ENCODE results near the gene HLA-DMB. TPM values are rescaled to one million over a fixed set of nuclear protein-coding genes. Genes with fewer than 3 reads are reported as not detected.
"Not testable (repeated sequence)": the region's sequence is repeated elsewhere in the genome, so short reads cannot be mapped to it uniquely, and the experiment has no call there.

Gene HLA-DMB
- total RNA-seq, 1 experiment from 2014 or later: 0.79 TPM

GRCh38 chr6:32960563-32960962 is 19.7 kb upstream of the HLA-DMB start:
- DNase-seq: no peak
- Histone ChIP-seq H3K36me3 (no peaks in the 10 kb centered on the region), H3K27me3 (no peaks in the 10 kb centered on the region), H3K4me3 (no peak overlapping the region), H3K9me3 (peaks cover 6% of the 10 kb centered on the region; the same call in 1 of the 2 replicates)

GRCh38 chr6:32956176-32956575 is 15.3 kb upstream of the HLA-DMB start:
- H3K27me3 ChIP-seq: no peaks in the 10 kb centered on the region
- H3K4me3 ChIP-seq: no peak overlapping the region
- no peaks in the 10 kb centered on the region for H3K9me3 ChIP-seq
- no peak for DNase-seq
- H3K36me3 ChIP-seq: no peaks in the 10 kb centered on the region

- H3K4me3 ChIP-seq: no peak overlapping the region
- no peaks in the 10 kb centered on the region for H3K9me3 ChIP-seq
- DNase-seq: peak; percentile 48
- no peaks in the 10 kb centered on the region for H3K27me3 ChIP-seq
- H3K36me3 ChIP-seq: no peaks in the 10 kb centered on the region
Observed at GRCh38 chr6:32954986-32955802, 14.4 kb upstream of the HLA-DMB start.

GRCh38 chr6:32954267-32954666 is 13.4 kb upstream of the HLA-DMB start:
- Histone ChIP-seq H3K9me3 (no peaks in the 10 kb centered on the region), H3K36me3 (no peaks in the 10 kb centered on the region), H3K4me3 (no peak overlapping the region), H3K27me3 (no peaks in the 10 kb centered on the region)
- DNase-seq: no peak

DNA sequence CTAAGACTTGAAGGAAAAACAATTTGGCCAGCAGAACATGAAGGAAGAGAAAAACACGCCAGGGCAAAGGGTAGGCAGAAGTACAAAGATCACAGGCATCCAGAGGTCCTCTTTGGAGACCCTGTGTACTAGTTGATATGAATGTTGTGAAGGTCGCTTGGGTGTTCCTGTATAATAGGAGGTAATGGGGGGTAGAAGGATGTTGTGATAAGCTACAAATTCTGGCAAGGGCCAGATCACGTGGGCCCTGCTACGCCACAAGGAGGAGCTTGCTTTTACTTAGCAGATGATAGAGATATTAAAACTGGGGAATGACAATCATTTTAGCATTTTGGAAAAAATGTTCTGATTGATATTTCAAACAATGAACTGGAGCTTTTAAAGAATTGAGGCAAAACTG is 12.9 kb upstream of the HLA-DMB start:
- Histone ChIP-seq H3K36me3 (no peaks in the 10 kb centered on the region), H3K9me3 (no peaks in the 10 kb centered on the region), H3K27me3 (no peaks in the 10 kb centered on the region), H3K4me3 (no peak overlapping the region)
- DNase-seq: no peak

DNA sequence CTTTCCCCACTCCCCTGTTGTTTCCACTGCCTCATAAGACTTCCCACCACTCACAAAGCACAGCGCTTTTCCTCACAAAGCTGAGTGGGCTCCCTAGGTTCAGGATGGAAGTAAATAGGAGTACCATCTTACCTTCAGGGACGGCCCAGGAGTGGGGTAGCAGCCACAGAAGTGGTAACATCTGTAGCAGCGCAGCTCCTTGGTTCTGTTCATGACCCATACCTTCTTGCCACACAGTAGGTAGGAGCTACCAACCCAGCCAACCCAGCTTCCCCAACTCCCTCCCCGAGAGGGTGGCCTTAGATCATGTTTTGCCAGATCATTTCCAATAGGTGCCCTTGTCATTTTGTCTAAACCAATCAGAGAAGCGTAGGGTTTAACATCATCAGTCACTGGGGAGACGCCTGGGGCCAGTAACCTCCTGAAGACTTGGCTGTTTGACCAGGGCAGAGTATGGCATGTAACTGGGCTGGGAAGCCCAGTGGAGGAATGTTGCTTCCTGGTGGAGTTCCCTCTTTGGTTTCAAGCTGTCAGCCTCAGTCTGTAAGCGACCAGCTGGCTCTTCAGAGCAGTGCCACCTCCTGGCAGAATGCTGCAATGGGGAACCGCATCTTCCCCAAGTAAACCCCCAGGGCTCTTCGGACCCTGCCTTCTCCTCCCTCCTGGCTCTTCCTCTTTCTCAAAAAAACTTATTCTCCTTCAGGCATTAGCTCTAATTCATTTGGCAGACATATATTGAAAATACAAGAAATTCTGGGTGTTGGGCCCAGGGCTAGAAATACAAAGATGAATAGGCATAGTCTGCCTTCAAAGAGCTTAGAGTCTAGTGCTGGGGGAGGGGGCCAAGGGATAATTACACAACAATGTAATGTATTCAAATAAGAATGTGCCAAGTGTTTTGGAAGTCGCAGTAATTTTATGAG is 12.2 kb upstream of the HLA-DMB start, which contains the start of gene HLA-DMA:
Gene HLA-DMA (minus strand): TSS at position 281 of the 923 bp plus-strand sequence. CDS start 61 bp downstream, at position 220.
- DNase-seq: peak; percentile 99
- Histone ChIP-seq H3K9me3 (no peaks in the 10 kb centered on the region), H3K36me3 (no peaks in the 10 kb centered on the region), H3K27me3 (no peaks in the 10 kb centered on the region), H3K4me3 (no peak within 1 kb of the TSS)

GRCh38 chr6:32950449-32950848 is 9.6 kb upstream of the HLA-DMB start:
- Histone ChIP-seq H3K9me3 (peaks cover 10% of the 10 kb centered on the region), H3K36me3 (no peaks in the 10 kb centered on the region), H3K27me3 (no peaks in the 10 kb centered on the region), H3K4me3 (no peak overlapping the region)
- no peak for DNase-seq

DNA sequence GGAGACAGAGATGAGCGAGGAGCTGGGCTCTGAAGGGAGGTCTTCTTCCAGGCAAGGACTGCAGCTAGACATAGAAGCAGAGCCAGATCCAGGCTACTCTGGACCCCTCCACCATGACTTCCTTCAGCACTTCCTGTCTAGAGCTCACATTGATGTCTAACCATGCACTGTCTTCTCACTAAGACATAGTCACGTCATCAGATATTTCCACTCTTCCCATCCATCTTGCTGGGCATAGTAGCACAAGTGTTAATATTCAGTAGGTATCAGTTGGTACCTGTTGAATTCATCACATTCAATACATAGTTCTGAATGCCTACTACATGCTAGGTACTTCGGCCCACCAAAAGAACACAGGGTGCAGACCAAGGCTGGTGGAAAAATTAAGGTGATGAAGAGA is 9.2 kb upstream of the HLA-DMB start:
- H3K4me3 ChIP-seq: no peak overlapping the region
- H3K9me3 ChIP-seq: peaks cover 10% of the 10 kb centered on the region
- DNase-seq: no peak
- H3K27me3 ChIP-seq: no peaks in the 10 kb centered on the region
- H3K36me3 ChIP-seq: no peaks in the 10 kb centered on the region

GRCh38 chr6:32949113-32949512 is 8.3 kb upstream of the HLA-DMB start:
- Histone ChIP-seq H3K4me3 (no peak overlapping the region), H3K36me3 (no peaks in the 10 kb centered on the region), H3K27me3 (no peaks in the 10 kb centered on the region), H3K9me3 (peaks cover 10% of the 10 kb centered on the region)
- DNase-seq: no peak

- no peak for DNase-seq
- Histone ChIP-seq H3K27me3 (no peaks in the 10 kb centered on the region), H3K9me3 (peaks cover 10% of the 10 kb centered on the region), H3K36me3 (no peaks in the 10 kb centered on the region), H3K4me3 (no peak overlapping the region)
Observed at GRCh38 chr6:32947552-32948465, 7.0 kb upstream of the HLA-DMB start.

- Histone ChIP-seq H3K9me3 (peaks cover 10% of the 10 kb centered on the region), H3K4me3 (no peak overlapping the region)
- no peak for DNase-seq
Observed at GRCh38 chr6:32946893-32947292, 6.1 kb upstream of the HLA-DMB start.

GRCh38 chr6:32945953-32946352 is 5.1 kb upstream of the HLA-DMB start:
- no peaks in the 10 kb centered on the region for H3K27me3 ChIP-seq

More at GRCh38 chr6:32946893-32947292, 6.1 kb upstream of the HLA-DMB start:
- no peaks in the 10 kb centered on the region for H3K36me3 ChIP-seq
- H3K27me3 ChIP-seq: no peaks in the 10 kb centered on the region

DNA sequence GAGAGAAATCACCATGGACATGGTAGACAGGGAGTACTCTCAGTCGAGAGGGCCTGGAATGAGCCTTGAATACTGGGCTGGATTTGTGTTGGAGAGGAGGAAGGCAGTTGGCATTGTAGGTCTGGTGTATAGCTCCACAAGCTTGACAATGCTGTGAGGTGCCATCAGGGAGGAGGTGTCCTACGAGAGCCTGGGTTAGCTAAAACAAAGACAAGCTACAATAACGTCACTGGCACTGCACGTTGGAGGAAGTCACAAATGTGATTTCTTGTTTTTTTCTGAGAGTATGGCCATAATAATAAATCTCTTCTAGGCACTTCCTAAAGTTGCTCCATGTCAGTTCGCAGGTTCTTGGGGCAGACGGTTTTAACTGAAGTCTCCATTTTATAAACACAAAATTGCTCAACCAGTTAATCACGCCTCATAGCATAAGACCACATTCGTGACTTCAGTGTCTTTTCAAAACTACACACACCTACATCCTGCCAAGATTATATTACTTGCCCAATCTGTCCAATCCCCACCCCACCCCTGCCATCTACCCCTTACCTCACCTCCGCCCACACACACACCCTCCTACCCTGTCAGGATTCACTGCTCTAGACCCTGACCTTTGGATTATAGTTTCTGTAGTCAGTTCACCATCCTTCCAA is 4.4 kb upstream of the HLA-DMB start:
- DNase-seq: peak; percentile 84
- Histone ChIP-seq H3K36me3 (no peaks in the 10 kb centered on the region), H3K4me3 (no peak overlapping the region), H3K9me3 (peaks cover 10% of the 10 kb centered on the region), H3K27me3 (no peaks in the 10 kb centered on the region)

More at GRCh38 chr6:32945953-32946352, 5.1 kb upstream of the HLA-DMB start:
- no peak overlapping the region for H3K4me3 ChIP-seq
- no peak for DNase-seq
- H3K9me3 ChIP-seq: peaks cover 10% of the 10 kb centered on the region
- H3K36me3 ChIP-seq: no peaks in the 10 kb centered on the region

DNA sequence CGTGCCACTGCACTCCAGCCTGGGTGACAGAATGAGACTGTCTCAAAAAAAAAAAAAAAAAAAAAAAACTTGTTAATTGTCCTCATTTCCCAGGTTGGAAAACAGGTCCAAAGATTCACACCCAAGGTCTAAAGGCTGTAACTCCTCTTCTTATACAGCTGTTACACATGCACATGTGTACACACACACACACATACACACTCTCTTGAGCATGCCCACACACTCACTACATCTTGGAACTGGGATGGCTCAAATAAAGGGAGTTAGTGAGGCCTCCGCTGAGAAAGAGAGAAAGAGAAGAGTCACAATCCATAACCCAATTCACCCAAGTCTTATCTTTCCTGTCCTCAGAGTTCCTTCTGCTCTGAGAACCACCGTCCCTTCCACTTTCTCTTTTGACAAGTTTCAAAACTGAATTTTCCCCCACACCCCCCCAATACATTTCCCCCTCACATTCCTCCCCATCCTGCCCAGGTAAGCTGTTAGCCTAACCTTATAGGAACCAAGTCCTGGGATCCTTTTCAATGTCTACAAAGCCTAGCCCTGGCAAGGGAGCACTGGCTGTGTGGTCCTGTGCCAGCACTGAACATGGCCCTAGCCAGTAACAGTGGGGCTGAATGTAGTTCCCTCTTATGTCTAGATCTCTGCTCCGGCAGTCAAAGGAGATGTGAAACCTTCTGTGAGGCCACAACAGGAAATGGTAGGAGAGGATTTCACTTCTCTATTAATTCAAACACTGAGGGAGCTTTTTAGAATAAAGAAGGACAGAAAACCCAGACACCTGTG is 3.2 kb upstream of the HLA-DMB start:
- peaks cover 7% of the 10 kb centered on the region for H3K27me3 ChIP-seq
- DNase-seq: no peak
- H3K36me3 ChIP-seq: no peaks in the 10 kb centered on the region
- H3K4me3 ChIP-seq: no peak overlapping the region
- peaks cover 10% of the 10 kb centered on the region for H3K9me3 ChIP-seq

DNA sequence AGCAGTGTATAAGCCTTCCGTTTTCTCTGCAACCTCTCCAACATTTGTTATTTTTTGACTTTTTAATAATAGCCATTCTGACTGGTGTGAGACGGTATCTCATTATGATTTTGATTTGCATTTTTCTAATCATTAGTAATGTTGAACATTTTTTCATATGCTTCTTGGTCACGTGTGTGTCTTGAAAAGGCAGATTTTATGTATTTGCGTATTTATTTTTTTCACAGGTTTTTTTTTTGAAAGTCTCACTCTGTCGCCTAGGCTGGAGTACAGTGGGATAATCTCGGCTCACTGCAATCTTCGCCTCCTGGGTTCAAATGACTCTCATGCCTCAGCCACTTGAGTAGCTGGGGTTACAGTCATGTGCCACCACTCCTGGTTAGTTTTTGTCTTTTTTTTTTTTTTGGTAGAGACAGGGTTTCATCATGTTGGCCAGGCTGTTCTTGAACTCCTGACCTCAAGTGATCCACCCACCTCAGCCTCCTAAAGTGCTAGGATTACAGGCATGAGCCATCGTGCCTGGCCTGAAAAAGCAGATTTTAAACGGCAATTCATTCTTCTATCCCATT is 1.8 kb upstream of the HLA-DMB start:
- peaks cover 10% of the 10 kb centered on the region for H3K9me3 ChIP-seq
- not testable (repeated sequence) for H3K27me3 ChIP-seq, H3K36me3 ChIP-seq, DNase-seq, H3K4me3 ChIP-seq
